Trophoblast cell (in vitro differentiated cells and primary cell): ENCODE measurements around the gene SARM1.
A peak's percentile ranks its signal among the peaks of the same experiment; 100 is the strongest.

Source experiments
- DNase-seq, 2 donors: peaks; one replicate each; pipeline ENCODE4 v3.0.0-alpha.2; 2016
- H2AFZ ChIP-seq: 2 replicates; pipeline ENCODE4 v1.6.1; 2013; ENCODE audit warnings: low read length, moderate library complexity, mild to moderate bottlenecking; ENCODE audit not compliant: insufficient read depth, poor library complexity
- H2AK5ac ChIP-seq: 2 replicates; pipeline ENCODE4 v1.6.1; 2013; ENCODE audit warnings: mild to moderate bottlenecking, low read length
- H2BK120ac ChIP-seq: 2 replicates; pipeline ENCODE4 v1.6.1; 2013; ENCODE audit warnings: low read length, mild to moderate bottlenecking, moderate library complexity; ENCODE audit not compliant: insufficient read depth, poor library complexity
- H2BK12ac ChIP-seq: 2 replicates; pipeline ENCODE4 v1.6.1; 2013; ENCODE audit warnings: mild to moderate bottlenecking, low read length, moderate library complexity
- H2BK5ac ChIP-seq: 2 replicates; pipeline ENCODE4 v1.6.1; 2013; ENCODE audit warnings: low read length, low read depth, moderate library complexity, mild to moderate bottlenecking; ENCODE audit not compliant: poor library complexity
- H3K14ac ChIP-seq: 2 replicates; pipeline ENCODE4 v1.6.1; 2013; ENCODE audit warnings: mild to moderate bottlenecking, low read length
- H3K18ac ChIP-seq: 2 replicates; pipeline ENCODE4 v1.6.1; 2013; ENCODE audit warnings: mild to moderate bottlenecking, low read length
- H3K23ac ChIP-seq: 2 replicates; pipeline ENCODE4 v1.6.1; 2013; ENCODE audit warnings: low read length
- H3K27ac ChIP-seq: 2 replicates; pipeline ENCODE4 v1.5.1; 2013; ENCODE audit warnings: low read depth, mild to moderate bottlenecking, inconsistent platforms, low read length, moderate library complexity
- H3K27me3 ChIP-seq: 2 replicates; pipeline ENCODE4 v1.6.1; 2013; ENCODE audit warnings: inconsistent platforms, mild to moderate bottlenecking, low read length, moderate library complexity; ENCODE audit not compliant: insufficient read depth
- H3K36me3 ChIP-seq, 2 experiments: 1 replicate in 1 of 2; 2 replicates in 1 of 2; pipeline ENCODE4 v1.6.1; 2013; ENCODE audit warnings: low read length in 2 of 2, mild to moderate bottlenecking in 2 of 2, moderate library complexity in 1 of 2; ENCODE audit not compliant: insufficient read depth in 2 of 2, control insufficient read depth in 1 of 2
- H3K4ac ChIP-seq: 2 replicates; pipeline ENCODE4 v1.6.1; 2013; ENCODE audit warnings: low read depth, mild to moderate bottlenecking, low read length, moderate library complexity
- H3K4me1 ChIP-seq, 2 experiments: 1 replicate in 1 of 2; 2 replicates in 1 of 2; pipeline ENCODE4 v1.6.1; 2013; ENCODE audit warnings: low read length in 2 of 2, mild to moderate bottlenecking in 2 of 2, moderate library complexity in 1 of 2; ENCODE audit not compliant: insufficient read depth in 2 of 2, control insufficient read depth in 1 of 2
- H3K4me2 ChIP-seq: 2 replicates; pipeline ENCODE4 v1.6.1; 2013; ENCODE audit warnings: inconsistent platforms, mild to moderate bottlenecking, low read length, moderate library complexity
- H3K4me3 ChIP-seq: 2 replicates; pipeline ENCODE4 v1.5.1; 2013; ENCODE audit warnings: mild to moderate bottlenecking, low read depth, low read length, inconsistent platforms
- H3K79me1 ChIP-seq: one replicate; pipeline ENCODE4 v1.6.1; 2013; ENCODE audit warnings: low read length
- H3K79me2 ChIP-seq: 2 replicates; pipeline ENCODE4 v1.6.1; 2013; ENCODE audit warnings: low read length, mild to moderate bottlenecking; ENCODE audit not compliant: control insufficient read depth, insufficient read depth, poor library complexity
- H3K9ac ChIP-seq: 2 replicates; pipeline ENCODE4 v1.6.1; 2013; ENCODE audit warnings: mild to moderate bottlenecking, low read length
- H3K9me3 ChIP-seq: 2 replicates; pipeline ENCODE4 v1.6.1; 2013; ENCODE audit warnings: low read depth, mild to moderate bottlenecking, control low read depth, inconsistent platforms, low read length; ENCODE audit not compliant: insufficient read depth
- H4K12ac ChIP-seq: 2 replicates; pipeline ENCODE4 v1.6.1; 2013; ENCODE audit warnings: low read depth, mild to moderate bottlenecking, low read length, moderate library complexity
- H4K8ac ChIP-seq: 2 replicates; pipeline ENCODE4 v1.6.1; 2013; ENCODE audit warnings: low read depth, mild to moderate bottlenecking, low read length, moderate library complexity
- H4K91ac ChIP-seq: one replicate; pipeline ENCODE4 v1.6.1; 2013; ENCODE audit warnings: low read depth, mild to moderate bottlenecking, low read length, moderate library complexity
- WGBS: extraction: QIAGEN DNeasy Blood & Tissue Kit; methylation state at CpG from one replicate; pipeline ENCODE4 v1.1.7; 2013; ENCODE audit warnings: missing lambda C conversion rate; ENCODE audit not compliant: insufficient read length, insufficient coverage; ENCODE audit errors: extremely low coverage; 5-methylcytosine and 5-hydroxymethylcytosine counted together

The SARM1 gene

DNA sequence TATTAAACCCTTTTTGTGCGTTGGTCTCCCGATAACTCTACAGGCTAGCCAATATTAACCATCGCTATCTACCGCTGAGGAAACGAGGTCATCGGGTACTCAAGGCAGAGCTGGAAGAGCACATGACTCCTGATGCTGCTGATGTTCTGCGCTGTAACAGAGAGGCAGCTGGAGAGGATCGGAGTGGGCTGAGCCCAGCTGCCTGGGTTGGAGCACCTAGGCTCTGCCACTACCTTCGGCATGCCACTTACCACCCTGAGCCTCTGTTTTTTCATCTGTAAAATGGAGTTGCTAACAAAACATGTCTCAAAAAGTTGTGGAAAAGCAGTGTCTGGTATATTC lies 35.0 kb downstream of the SARM1 start:
- no peak overlapping the region for H2AK5ac ChIP-seq
- no peak overlapping the region for H3K27ac ChIP-seq
- peak overlapping the region; percentile 86 for H3K4me2 ChIP-seq
- peaks cover 3% of the 10 kb centered on the region for H3K79me2 ChIP-seq
- H3K18ac ChIP-seq: no peak overlapping the region
- H3K36me3 ChIP-seq: peaks cover 0 to 2% of the 10 kb centered on the region in 2 experiments
- DNase-seq: no peak
- no peaks in the 10 kb centered on the region for H3K27me3 ChIP-seq
- no peak overlapping the region for H3K4ac ChIP-seq
- H3K79me1 ChIP-seq: peaks cover 4% of the 10 kb centered on the region
- no peak overlapping the region for H3K14ac ChIP-seq
- no peak overlapping the region for H2BK5ac ChIP-seq
- H4K12ac ChIP-seq: no peak overlapping the region
- peaks cover 10 to 22% of the 10 kb centered on the region in 2 experiments for H3K4me1 ChIP-seq
- H3K9me3 ChIP-seq: no peaks in the 10 kb centered on the region
- WGBS: no CpG with 5 or more reads among the region's 9 CpGs
- no peak overlapping the region for H2BK12ac ChIP-seq
- H2AFZ ChIP-seq: no peak overlapping the region
- H3K23ac ChIP-seq: no peak overlapping the region
- no peak overlapping the region for H4K8ac ChIP-seq
- no peak overlapping the region for H2BK120ac ChIP-seq
- peak overlapping the region; percentile 5 for H4K91ac ChIP-seq
- H3K9ac ChIP-seq: peak overlapping the region; percentile 28
- H3K4me3 ChIP-seq: no peak overlapping the region

- no peak overlapping the region for H2AFZ ChIP-seq
- no peak overlapping the region for H3K4me3 ChIP-seq
- H2BK120ac ChIP-seq: no peak overlapping the region
- no peaks in the 10 kb centered on the region for H3K9me3 ChIP-seq
- H2BK12ac ChIP-seq: no peak overlapping the region
- no peak overlapping the region for H3K14ac ChIP-seq
- H3K4me1 ChIP-seq: peaks cover 10 to 19% of the 10 kb centered on the region in 2 experiments
- no peak overlapping the region for H2BK5ac ChIP-seq
- H2AK5ac ChIP-seq: no peak overlapping the region
- H4K91ac ChIP-seq: peak overlapping the region; percentile 1
- no peak overlapping the region for H3K27ac ChIP-seq
- no peak overlapping the region for H3K23ac ChIP-seq
- H3K27me3 ChIP-seq: no peaks in the 10 kb centered on the region
- no CpG with 5 or more reads among the region's 5 CpGs for WGBS
- no peak overlapping the region for H3K4ac ChIP-seq
- peak in 1 of 2 donors; percentile 35 for DNase-seq
- peaks cover 3% of the 10 kb centered on the region for H3K79me2 ChIP-seq
- no peak overlapping the region for H4K8ac ChIP-seq
- no peak overlapping the region for H3K4me2 ChIP-seq
- H4K12ac ChIP-seq: no peak overlapping the region
- peaks cover 4% of the 10 kb centered on the region for H3K79me1 ChIP-seq
- peaks cover 0 to 1% of the 10 kb centered on the region in 2 experiments for H3K36me3 ChIP-seq
- H3K9ac ChIP-seq: no peak overlapping the region
- H3K18ac ChIP-seq: no peak overlapping the region
These were observed 35.9 kb downstream of the SARM1 start for GRCh38 chr17:28407130-28407973.

DNA sequence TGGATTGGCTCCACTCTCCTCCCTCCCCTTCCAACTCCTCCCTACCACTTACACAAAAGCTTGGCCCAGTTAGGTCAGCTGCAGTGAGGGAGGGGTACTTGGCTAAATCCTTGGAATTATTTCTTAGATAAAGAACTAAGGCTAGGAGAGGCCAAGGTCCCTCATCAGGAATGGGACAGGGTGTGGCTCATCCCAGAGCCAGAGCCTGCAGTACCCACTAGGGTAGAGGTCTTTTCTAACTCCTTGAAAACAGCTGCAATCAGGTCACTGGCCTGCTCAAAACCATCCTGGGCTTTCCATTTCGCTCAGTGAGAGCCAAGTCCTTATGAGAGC lies 36.4 kb downstream of the SARM1 start:
- Histone ChIP-seq H3K27ac (no peak overlapping the region), H3K4me1 (peaks cover 10 to 19% of the 10 kb centered on the region in 2 experiments), H3K36me3 (no peaks in the 10 kb centered on the region), H3K4me2 (no peak overlapping the region), H4K12ac (no peak overlapping the region), H3K9me3 (no peaks in the 10 kb centered on the region), H2BK12ac (no peak overlapping the region), H4K91ac (peak overlapping the region; percentile 33), H2AK5ac (no peak overlapping the region), H3K4ac (no peak overlapping the region), H2AFZ (no peak overlapping the region), H3K27me3 (no peaks in the 10 kb centered on the region), H2BK5ac (peak overlapping the region; percentile 3), H4K8ac (no peak overlapping the region), H3K79me2 (peaks cover 3% of the 10 kb centered on the region), H3K18ac (no peak overlapping the region), H3K23ac (no peak overlapping the region), H3K14ac (no peak overlapping the region), H2BK120ac (no peak overlapping the region), H3K9ac (no peak overlapping the region), H3K4me3 (no peak overlapping the region), H3K79me1 (peaks cover 4% of the 10 kb centered on the region)
- DNase-seq: no peak
- WGBS: no CpG with 5 or more reads among the region's 1 CpG

DNA sequence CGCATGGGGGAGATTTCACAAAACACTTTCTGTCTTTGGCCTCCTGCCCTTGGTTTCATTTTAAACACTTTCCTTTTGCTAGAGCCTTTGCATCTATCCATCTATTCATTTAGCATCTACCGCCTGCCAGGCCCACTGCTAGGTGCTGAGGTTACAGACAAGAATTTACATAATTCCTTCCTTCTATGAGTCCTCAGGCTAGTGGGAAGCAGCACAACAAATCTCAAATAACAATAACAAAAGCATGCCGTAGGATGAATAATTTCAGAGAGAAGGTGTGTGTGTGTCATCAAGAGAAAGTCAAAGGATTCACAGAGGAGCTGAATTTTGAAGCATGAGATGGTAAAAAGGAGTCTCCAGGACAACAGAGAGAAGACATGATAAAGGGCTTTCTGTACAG lies 40.6 kb downstream of the SARM1 start:
- H3K36me3 ChIP-seq: no peaks in the 10 kb centered on the region
- H3K18ac ChIP-seq: no peak overlapping the region
- H2BK120ac ChIP-seq: no peak overlapping the region
- H3K4me3 ChIP-seq: no peak overlapping the region
- H3K79me1 ChIP-seq: no peaks in the 10 kb centered on the region
- H3K27me3 ChIP-seq: no peaks in the 10 kb centered on the region
- no peak overlapping the region for H2BK5ac ChIP-seq
- no peak overlapping the region for H2AFZ ChIP-seq
- no peaks in the 10 kb centered on the region for H3K79me2 ChIP-seq
- H3K9me3 ChIP-seq: no peaks in the 10 kb centered on the region
- no peak for DNase-seq
- H3K4ac ChIP-seq: no peak overlapping the region
- no peak overlapping the region for H3K27ac ChIP-seq
- peaks cover 0 to 7% of the 10 kb centered on the region in 2 experiments for H3K4me1 ChIP-seq
- H4K8ac ChIP-seq: no peak overlapping the region
- H3K4me2 ChIP-seq: no peak overlapping the region
- WGBS: no CpG with 5 or more reads among the region's 3 CpGs
- H4K12ac ChIP-seq: no peak overlapping the region
- H3K14ac ChIP-seq: no peak overlapping the region
- H2AK5ac ChIP-seq: no peak overlapping the region
- no peak overlapping the region for H4K91ac ChIP-seq
- H2BK12ac ChIP-seq: no peak overlapping the region
- H3K9ac ChIP-seq: no peak overlapping the region
- no peak overlapping the region for H3K23ac ChIP-seq
